Lower leg skin (tissue), 4 donors: ENCODE data around the gene BCL2L13. TPM values are rescaled to one million over a fixed set of nuclear protein-coding genes. Genes with fewer than 3 reads are reported as not detected.

Experiments used
- DNase-seq, 2 donors: peaks; one replicate each; pipeline ENCODE4 v3.0.0-alpha.2; 2019; ENCODE audit warnings: low spot score in 2 of 2
- H3K4me3 ChIP-seq: fragments of 200-600 bp; sonication (generic); 2 replicates; pipeline ENCODE4 v1.5.1; 2017; ENCODE audit warnings: mild to moderate bottlenecking, low read depth; ENCODE audit not compliant: poor library complexity, severe bottlenecking
- POLR2A ChIP-seq, 2 donors: fragments of 450-650 bp; IDR thresholded peaks; one replicate each; pipeline ENCODE4 v1.6.1; 2016 to 2017; ENCODE audit warnings: antibody characterized with exemption in 2 of 2, mild to moderate bottlenecking in 1 of 2, moderate library complexity in 1 of 2
- WGBS, 2 donors: methylation state at CpG; one replicate each; pipeline ENCODE4 v1.1.5; 2018; 5-methylcytosine and 5-hydroxymethylcytosine counted together
- intact Hi-C: fragments of 100-400 bp; cut with DNase I; formaldehyde crosslinking; loops from one replicate; pipeline ENCODE4 v1.15.0; 2023; ENCODE audit warnings: low total_unique reads
- total RNA-seq, 4 donors: library from RNA; depleted of rRNA; stranded (reverse); fragments of >200 nt; gene quantifications; one replicate each; pipeline ENCODE4 v1.1.0, GENCODE V29; 2016
- TF ChIP-seq, protein P1 (sequence below), 3 donors: fragments of 450-650 bp; IDR thresholded peaks; one replicate each; pipeline ENCODE4 v1.5.1; 2016; ENCODE audit warnings: antibody characterized with exemption in 3 of 3, mild to moderate bottlenecking in 3 of 3, moderate library complexity in 2 of 3

BCL2L13 gene, protein sequence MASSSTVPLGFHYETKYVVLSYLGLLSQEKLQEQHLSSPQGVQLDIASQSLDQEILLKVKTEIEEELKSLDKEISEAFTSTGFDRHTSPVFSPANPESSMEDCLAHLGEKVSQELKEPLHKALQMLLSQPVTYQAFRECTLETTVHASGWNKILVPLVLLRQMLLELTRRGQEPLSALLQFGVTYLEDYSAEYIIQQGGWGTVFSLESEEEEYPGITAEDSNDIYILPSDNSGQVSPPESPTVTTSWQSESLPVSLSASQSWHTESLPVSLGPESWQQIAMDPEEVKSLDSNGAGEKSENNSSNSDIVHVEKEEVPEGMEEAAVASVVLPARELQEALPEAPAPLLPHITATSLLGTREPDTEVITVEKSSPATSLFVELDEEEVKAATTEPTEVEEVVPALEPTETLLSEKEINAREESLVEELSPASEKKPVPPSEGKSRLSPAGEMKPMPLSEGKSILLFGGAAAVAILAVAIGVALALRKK
- 10 to 100 TPM; 63.0 to 71.2 (median 67.5) TPM for total RNA-seq

GRCh38 chr22:17638432-17639246 lies at the start of gene BCL2L13:
BCL2L13 (plus strand) TSS chr22:17638757; CDS start chr22:17655712, 16,955 bp downstream.
- TF ChIP-seq POLR2A (IDR thresholded peaks at IDR 0.05), result peak in 1 of 2 donors; percentile 91
- TF ChIP-seq, protein P1, sequence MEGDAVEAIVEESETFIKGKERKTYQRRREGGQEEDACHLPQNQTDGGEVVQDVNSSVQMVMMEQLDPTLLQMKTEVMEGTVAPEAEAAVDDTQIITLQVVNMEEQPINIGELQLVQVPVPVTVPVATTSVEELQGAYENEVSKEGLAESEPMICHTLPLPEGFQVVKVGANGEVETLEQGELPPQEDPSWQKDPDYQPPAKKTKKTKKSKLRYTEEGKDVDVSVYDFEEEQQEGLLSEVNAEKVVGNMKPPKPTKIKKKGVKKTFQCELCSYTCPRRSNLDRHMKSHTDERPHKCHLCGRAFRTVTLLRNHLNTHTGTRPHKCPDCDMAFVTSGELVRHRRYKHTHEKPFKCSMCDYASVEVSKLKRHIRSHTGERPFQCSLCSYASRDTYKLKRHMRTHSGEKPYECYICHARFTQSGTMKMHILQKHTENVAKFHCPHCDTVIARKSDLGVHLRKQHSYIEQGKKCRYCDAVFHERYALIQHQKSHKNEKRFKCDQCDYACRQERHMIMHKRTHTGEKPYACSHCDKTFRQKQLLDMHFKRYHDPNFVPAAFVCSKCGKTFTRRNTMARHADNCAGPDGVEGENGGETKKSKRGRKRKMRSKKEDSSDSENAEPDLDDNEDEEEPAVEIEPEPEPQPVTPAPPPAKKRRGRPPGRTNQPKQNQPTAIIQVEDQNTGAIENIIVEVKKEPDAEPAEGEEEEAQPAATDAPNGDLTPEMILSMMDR (IDR thresholded peaks at IDR 0.05), result no peak
- 0% methylated on average over 28 to 43 of the region's 70 CpGs for WGBS, 2 donors
- intact Hi-C loops, result no loop called here

GRCh38 chr22:17589810-17590375 lies 48.7 kb upstream of the BCL2L13 start:
- TF ChIP-seq, protein P1 (IDR thresholded peaks at IDR 0.05), result no peak
- no peak for TF ChIP-seq POLR2A (IDR thresholded peaks at IDR 0.05)
- WGBS, 2 donors, result 86 to 91% methylated on average over 10 of the region's 10 CpGs
- intact Hi-C loops, result no loop called here
- DNase-seq, result peak in 1 of 2 donors; percentile 72
- H3K4me3 ChIP-seq, result no peak overlapping the region

More at GRCh38 chr22:17638432-17639246, at the start of gene BCL2L13:
- DNase-seq, result peak; percentile 89 to 98
- peak within 1 kb of the TSS; percentile 84 for H3K4me3 ChIP-seq

DNA sequence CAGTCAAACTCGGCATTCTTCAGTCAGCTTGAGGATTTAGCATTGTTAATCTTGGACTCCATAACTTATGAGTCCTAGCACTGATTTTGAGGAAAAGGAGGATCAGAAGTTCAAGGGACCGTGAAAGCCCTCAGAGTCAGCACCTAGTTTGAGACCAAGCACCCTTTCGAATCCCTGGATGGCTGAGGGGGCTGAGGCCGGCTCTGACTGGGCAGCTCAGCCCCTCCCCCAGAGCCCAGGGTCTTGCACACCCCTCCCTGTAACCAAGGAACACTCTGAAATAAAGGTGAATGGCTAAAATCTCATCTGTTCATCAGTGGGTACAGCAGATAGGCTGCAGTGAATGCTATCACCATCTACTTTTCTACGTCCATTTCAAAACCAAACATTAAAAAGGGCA lies 48.0 kb upstream of the BCL2L13 start:
- intact Hi-C loops, result no loop called here
- peak in 1 of 2 donors; percentile 67 for DNase-seq
- TF ChIP-seq, protein P1 (IDR thresholded peaks at IDR 0.05), result no peak
- no peak for TF ChIP-seq POLR2A (IDR thresholded peaks at IDR 0.05)

GRCh38 chr22:17592201-17592600 lies 46.4 kb upstream of the BCL2L13 start:
- peak in 1 of 2 donors; percentile 54 for DNase-seq
- intact Hi-C loops, result no loop called here
- no peak overlapping the region for H3K4me3 ChIP-seq
- TF ChIP-seq, protein P1 (IDR thresholded peaks at IDR 0.05), result no peak
- TF ChIP-seq POLR2A (IDR thresholded peaks at IDR 0.05), result no peak
- 84 to 89% methylated on average over 5 of the region's 5 CpGs for WGBS, 2 donors

More for the DNA sequence above, 48.0 kb upstream of the BCL2L13 start:
- H3K4me3 ChIP-seq, result no peak overlapping the region
- WGBS, 2 donors, result 80 to 89% methylated on average over 5 of the region's 5 CpGs

DNA sequence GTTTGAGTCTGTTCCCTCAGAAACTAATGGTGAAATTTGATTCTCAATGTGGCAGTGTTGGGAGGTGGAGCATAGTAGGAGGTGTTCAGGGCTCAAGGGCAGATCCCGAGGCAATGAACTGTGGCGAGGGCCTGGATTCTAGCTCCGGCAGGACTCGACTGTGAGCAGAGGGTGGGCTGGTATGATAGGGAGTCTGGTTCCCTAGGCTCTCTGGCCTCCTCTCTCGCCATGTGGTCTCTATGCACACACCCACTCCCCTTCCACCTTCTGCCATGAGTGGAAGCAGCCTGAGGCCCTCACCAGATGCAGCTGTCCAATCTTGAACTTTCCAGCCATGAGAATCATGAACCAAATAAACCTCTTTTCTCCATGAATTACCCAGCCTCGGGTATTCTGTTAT lies 42.3 kb upstream of the BCL2L13 start:
- intact Hi-C loops, result no loop called here
- TF ChIP-seq, protein P1 (IDR thresholded peaks at IDR 0.05), result no peak
- no peak for TF ChIP-seq POLR2A (IDR thresholded peaks at IDR 0.05)
- H3K4me3 ChIP-seq, result no peak overlapping the region
- WGBS, 2 donors, result 95 to 96% methylated on average over 6 of the region's 6 CpGs
- DNase-seq, result peak in 1 of 2 donors; percentile 29
